Choroid plexus epithelial cell (primary cell): ENCODE results near the gene ABCA7.

Source experiments
- DNase-seq: peaks from one replicate; pipeline ENCODE4 v3.0.0-alpha.2; 2010; ENCODE audit warnings: low read depth
- H3K4me3 ChIP-seq: 2 replicates; pipeline ENCODE4 v1.5.1; 2011; ENCODE audit warnings: low read depth, mild to moderate bottlenecking, control low read depth, low read length, moderate library complexity
- TF ChIP-seq, protein P1 (sequence below): conservative IDR thresholded peaks from 2 replicates; pipeline ENCODE4 v1.5.1; 2011; ENCODE audit warnings: low read depth, mild to moderate bottlenecking, control low read depth, inconsistent platforms, low read length, moderate library complexity

The ABCA7 gene

DNA sequence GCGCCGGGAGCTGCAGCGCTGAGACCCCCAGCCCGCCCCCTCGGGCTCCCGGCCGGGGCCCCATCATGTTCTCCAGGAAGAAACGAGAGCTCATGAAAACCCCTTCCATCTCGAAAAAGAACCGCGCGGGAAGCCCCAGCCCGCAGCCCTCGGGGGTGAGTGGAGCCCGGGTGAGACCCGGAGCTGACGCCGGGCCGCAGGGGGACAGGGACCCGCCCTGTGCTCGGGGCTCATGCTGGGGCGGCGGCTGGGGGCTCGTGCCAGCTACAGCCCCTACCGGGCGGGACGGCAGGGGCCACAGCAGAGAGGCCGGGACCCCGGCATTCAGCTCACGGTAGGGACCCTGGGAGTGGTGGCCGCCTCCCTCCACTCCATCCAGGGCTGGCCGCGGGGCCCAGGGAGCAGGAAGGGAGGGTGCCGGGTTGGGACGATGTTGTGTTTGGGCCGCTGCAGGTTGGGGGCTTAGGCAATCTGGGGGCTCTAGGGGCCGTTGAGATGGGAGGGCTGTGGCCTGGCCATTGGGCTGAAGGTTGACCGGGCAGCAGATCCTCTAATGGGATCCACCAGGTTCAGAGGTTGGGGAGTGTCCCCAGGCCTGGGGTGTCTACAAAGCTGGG lies 27.5 kb downstream of the ABCA7 start:
- TF ChIP-seq, protein P1, sequence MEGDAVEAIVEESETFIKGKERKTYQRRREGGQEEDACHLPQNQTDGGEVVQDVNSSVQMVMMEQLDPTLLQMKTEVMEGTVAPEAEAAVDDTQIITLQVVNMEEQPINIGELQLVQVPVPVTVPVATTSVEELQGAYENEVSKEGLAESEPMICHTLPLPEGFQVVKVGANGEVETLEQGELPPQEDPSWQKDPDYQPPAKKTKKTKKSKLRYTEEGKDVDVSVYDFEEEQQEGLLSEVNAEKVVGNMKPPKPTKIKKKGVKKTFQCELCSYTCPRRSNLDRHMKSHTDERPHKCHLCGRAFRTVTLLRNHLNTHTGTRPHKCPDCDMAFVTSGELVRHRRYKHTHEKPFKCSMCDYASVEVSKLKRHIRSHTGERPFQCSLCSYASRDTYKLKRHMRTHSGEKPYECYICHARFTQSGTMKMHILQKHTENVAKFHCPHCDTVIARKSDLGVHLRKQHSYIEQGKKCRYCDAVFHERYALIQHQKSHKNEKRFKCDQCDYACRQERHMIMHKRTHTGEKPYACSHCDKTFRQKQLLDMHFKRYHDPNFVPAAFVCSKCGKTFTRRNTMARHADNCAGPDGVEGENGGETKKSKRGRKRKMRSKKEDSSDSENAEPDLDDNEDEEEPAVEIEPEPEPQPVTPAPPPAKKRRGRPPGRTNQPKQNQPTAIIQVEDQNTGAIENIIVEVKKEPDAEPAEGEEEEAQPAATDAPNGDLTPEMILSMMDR: no peak
- H3K4me3 ChIP-seq: peak overlapping the region; percentile 11
- no peak for DNase-seq

DNA sequence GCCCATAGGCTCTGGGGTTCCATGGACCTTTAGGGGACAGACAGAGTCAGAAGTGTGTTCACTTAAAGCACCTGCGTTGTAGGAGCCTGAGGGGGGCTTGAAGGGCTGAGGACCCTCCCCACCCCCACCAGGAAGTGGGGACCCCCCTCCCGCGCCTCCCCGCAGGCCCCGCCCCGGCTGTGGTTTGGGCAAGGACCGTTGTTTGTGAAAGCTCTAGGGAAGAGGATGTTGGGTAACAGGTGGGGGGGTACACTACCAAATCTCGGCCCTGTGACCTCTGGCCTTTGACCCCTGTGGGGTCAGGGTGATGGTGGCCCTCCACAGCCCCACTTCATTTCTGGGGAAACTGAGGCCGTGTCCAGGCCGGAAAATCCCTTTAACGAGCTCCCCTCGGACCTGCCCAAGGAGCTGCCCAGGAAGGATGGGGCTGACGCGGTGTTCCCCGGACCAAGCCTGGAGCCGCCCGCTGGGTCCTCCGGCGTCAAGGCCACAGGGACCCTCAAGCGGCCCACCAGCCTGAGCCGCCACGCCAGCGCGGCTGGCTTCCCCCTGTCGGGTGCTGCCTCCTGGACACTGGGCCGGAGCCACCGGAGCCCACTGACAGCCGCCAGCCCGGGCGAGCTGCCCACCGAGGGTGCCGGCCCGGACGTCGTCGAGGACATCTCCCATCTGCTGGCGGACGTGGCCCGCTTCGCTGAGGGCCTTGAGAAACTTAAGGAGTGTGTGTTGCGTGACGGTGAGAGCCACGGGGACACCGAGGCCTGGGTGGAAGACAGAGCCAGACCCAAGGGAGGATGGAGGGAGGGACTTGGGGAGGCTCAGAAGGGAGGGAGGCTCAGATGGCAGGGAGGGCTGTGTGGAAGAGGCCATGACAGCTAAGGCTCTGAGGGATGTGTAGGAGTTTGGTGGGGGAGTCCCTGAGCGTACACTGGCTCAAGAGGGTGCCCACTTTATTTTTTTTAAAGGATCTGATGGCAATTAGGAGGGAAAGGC lies 28.4 kb downstream of the ABCA7 start:
- TF ChIP-seq, protein P1: no peak
- no peak for DNase-seq
- H3K4me3 ChIP-seq: no peak overlapping the region

DNA sequence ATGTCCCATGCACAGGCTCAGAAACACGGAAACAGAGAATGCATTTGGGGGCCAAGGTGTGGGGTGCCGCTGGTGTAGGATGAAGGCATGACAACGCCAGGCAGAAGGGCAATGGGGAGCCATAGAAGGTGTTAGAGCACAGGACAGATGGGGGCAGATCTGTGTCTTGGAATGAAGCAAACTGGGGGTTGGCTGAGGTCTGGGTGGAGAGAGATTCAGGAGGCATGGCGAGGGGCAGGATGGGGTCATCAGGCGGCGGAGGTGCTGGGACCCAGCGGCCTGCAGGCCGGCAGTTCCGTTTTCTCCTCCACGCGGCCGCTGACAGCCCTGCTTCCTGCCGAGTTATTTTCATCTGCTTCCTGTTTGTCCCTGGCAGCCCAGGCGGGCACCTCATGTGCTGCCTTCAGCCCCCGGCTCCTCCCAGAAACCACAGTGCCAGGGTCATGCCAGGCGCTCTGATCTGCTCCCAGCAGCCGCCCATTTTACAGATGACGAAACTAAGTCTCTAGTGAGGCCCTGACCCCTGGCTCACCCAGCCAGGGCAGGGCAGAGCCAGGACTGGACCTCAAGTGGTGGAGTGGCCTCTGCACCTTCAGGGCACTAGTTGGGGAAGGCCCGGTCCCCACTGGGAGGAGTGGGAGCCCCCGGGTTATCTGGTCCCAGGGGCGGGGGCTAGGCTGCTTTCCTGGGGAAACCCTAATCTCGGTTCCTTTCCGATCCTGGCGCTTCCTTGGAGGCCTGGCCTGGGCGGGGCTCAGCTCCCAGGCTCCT lies 29.3 kb downstream of the ABCA7 start:
- H3K4me3 ChIP-seq: no peak overlapping the region
- DNase-seq: no peak
- TF ChIP-seq, protein P1: no peak

DNA sequence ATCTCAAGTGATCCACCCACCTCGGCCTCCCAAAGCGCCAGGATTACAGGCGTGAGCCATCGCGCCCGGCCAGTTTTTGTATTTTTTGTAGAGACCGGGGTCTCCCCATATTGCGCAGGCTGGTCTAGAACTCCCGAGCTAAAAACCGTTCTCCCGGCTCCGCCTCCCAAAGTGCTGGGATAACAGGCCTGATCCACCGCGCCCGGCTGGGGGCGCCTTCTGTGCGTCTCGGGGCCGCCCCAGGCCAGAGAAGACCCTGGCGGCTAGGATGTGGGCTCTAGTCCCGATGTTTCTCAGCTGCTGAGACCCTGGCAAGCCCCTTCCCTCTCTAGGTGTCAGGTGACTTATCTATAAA lies 30.6 kb downstream of the ABCA7 start:
- TF ChIP-seq, protein P1: peak; percentile 39
- DNase-seq: no peak
- no peak overlapping the region for H3K4me3 ChIP-seq

GRCh38 chr19:1070931-1071791 lies 31.3 kb downstream of the ABCA7 start:
- DNase-seq: no peak
- TF ChIP-seq, protein P1: no peak
- H3K4me3 ChIP-seq: no peak overlapping the region

- H3K4me3 ChIP-seq: no peak overlapping the region
- no peak for DNase-seq
- TF ChIP-seq, protein P1: no peak
These were observed 32.6 kb downstream of the ABCA7 start for GRCh38 chr19:1072371-1073015.
